Measurements from ENCODE around the gene BAD. TPM values are rescaled to one million over a fixed set of nuclear protein-coding genes. Genes with fewer than 3 reads are reported as not detected.

BAD gene
- total RNA-seq, 2 donors from 2014 or later = 86.0 to 89.6 TPM

DNA sequence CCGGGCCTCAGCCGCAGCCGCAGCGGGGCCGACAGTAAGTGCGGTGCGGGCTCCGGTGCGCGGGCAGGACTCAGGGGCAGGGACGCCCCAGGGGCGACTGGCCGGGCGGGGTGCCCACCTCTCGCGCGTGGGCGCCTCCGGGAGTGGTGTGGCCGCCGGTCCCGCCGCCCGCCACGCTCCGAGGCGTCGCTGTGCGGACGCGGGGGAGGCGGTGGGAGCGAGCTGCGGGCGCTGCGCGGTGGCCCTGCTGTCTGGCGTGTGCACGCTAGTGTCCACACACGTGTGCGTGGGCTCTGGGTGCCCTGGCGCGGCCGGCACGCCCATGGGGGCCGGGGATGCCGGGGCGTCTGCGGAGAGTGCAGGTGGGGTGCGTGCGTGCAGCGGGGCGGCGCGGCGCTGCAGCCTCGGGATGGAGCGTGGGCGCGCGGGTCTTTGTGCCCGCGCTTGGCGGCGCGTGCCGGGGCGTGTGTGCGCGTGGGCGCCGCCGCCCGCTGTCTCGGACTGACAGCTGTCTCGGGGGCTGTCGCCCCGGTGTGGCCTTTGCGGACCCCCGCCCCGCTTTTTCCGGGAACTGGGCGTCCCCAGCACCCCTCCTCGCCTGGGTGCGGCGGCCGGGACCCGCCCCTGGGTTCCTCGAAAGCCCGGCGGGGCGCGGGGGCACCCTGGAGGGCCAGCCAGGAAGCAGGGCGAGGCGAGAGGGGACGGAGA lies 7.4 kb upstream of the BAD start:
- peak overlapping the region in 1 of 2 donors; percentile 43 for H3K9ac ChIP-seq (ENCODE audit: low read depth in 2 of 2, low read length in 2 of 2)
- H3K27ac ChIP-seq = no peak overlapping the region
- no peak for DNase-seq
- H3K9me3 ChIP-seq = no peaks in the 10 kb centered on the region
- TF ChIP-seq, protein P1, sequence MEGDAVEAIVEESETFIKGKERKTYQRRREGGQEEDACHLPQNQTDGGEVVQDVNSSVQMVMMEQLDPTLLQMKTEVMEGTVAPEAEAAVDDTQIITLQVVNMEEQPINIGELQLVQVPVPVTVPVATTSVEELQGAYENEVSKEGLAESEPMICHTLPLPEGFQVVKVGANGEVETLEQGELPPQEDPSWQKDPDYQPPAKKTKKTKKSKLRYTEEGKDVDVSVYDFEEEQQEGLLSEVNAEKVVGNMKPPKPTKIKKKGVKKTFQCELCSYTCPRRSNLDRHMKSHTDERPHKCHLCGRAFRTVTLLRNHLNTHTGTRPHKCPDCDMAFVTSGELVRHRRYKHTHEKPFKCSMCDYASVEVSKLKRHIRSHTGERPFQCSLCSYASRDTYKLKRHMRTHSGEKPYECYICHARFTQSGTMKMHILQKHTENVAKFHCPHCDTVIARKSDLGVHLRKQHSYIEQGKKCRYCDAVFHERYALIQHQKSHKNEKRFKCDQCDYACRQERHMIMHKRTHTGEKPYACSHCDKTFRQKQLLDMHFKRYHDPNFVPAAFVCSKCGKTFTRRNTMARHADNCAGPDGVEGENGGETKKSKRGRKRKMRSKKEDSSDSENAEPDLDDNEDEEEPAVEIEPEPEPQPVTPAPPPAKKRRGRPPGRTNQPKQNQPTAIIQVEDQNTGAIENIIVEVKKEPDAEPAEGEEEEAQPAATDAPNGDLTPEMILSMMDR (IDR thresholded peaks at IDR 0.05) = no peak
- intact Hi-C loops (cut with DNase I) = no loop called here
- H3K4me3 ChIP-seq = peak overlapping the region; percentile 19
- peaks cover 57% of the 10 kb centered on the region for H3K27me3 ChIP-seq
- H3K4me1 ChIP-seq = peaks cover 3% of the 10 kb centered on the region
- H3K36me3 ChIP-seq = no peaks in the 10 kb centered on the region

DNA sequence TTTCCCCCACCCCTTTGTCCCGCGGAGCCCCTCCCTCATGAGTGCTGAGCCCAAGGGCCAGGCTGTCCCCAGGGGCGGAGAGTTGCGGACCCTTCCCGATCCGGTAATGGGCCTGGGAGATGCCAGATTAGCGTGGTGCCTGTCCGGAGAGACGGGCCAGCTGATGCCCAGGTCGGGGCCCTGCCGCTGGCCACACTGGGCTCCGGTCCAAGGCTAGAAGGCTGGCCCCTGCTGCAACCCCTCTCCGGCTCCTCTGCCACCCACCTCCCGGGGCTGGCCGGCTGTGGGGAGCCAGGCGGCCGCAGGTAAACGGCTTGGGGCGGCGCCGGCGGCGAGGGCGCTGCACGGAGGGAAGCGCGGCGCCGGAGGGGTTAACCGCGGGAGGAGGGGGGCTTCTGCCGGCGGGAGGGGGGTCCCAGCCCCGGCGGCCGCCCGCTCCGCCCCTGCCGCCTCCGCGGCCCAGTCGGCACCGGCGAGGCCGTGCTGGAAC lies 6.8 kb upstream of the BAD start, which contains the start of gene KCNK4:
KCNK4 (plus strand) TSS at position 41 of the 490 bp plus-strand sequence. CDS start 1,717 bp downstream, outside the sequence.
- Histone ChIP-seq H3K27ac (no peak within 1 kb of the TSS), H3K4me3 (peak within 1 kb of the TSS; percentile 19), H3K27me3 (peaks cover 51% of the 10 kb centered on the region), H3K9ac (ENCODE audit: low read depth in 2 of 2, low read length in 2 of 2) (peak within 1 kb of the TSS in 1 of 2 donors; percentile 43), H3K9me3 (no peaks in the 10 kb centered on the region), H3K36me3 (no peaks in the 10 kb centered on the region), H3K4me1 (peaks cover 3% of the 10 kb centered on the region)
- TF ChIP-seq, protein P1 (IDR thresholded peaks at IDR 0.05) = no peak
- DNase-seq = no peak
- intact Hi-C loops (cut with DNase I) = no loop called here

DNA sequence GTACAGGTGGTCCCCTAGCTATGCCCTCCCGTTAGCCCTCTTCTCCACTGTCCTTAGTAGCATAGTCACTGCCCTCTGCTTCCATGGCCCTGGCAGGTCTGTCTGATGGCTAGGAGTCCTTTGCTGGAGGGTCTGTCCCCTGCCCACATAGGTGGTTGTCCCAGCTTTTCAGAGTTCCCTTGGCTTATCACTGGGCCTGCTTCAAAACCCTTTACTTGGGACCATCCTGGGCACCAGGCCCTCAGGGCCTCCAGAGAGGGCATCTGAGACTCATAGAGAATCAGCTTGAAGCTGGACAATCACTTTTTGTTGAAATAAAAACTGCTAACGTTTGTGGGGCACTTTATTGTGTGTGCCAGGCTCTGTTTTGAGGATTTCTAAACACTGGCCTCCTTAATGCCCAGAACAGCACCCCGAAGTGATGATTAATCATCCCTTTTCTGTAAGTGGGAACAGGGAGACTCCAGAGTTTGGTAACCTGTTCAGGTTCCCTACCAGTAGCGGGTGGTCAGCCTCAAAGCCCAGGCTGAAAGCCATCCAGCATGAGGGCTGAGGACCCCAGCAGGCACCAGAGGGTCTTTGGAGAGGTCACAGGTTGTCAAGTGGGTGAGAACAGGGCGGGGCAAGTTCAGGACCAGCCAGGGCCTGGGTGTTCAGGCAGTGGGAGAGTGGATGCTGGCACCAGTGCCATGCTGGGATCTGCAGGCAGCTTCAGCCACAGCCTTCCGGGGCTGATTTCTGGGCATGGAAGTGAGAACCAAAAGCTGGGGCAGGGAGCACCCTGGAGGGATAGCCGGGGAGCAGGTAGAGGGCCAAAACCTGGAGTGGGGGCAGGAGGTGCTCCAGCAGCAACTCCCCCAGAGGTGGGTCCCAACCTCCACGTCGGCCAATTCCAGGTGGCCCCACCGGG lies 6.1 kb upstream of the BAD start:
- no peak for DNase-seq
- Histone ChIP-seq H3K27me3 (peaks cover 44% of the 10 kb centered on the region), H3K36me3 (no peaks in the 10 kb centered on the region), H3K9ac (ENCODE audit: low read depth in 2 of 2, low read length in 2 of 2) (no peak overlapping the region), H3K27ac (no peak overlapping the region), H3K4me3 (no peak overlapping the region), H3K4me1 (peaks cover 3% of the 10 kb centered on the region), H3K9me3 (no peaks in the 10 kb centered on the region)
- TF ChIP-seq, protein P1 (IDR thresholded peaks at IDR 0.05) = no peak
- intact Hi-C loops (cut with DNase I) = no loop called here

DNA sequence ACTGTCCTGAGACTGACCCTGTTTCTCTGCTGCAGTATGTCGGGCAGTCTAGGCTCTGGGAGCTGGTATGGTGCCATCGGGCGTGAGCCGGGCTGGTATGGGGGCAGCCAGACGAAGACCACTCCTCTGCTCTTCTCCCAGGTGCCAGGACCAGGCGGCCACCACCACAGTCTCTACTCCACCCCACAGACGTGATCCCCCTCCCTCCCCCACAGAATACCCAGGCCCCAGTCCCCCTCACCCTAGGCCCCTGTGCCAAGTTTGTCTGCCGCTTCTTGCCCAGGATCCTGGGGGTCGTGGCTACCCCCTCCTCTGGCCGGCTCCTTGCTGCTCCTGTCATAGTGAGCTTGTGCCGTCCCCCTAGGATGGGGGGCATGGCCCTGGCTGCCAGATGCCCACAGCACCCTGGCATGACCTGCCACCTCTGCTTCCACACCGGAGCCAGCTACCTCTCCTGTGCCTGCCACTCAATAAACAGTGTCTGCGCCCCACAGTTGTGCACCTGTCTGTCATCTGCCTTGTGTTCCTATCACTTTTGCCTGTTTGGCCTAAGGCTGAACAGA lies 4.6 kb upstream of the BAD start:
- no peak for DNase-seq
- peaks cover 3% of the 10 kb centered on the region for H3K4me1 ChIP-seq
- intact Hi-C loops (cut with DNase I) = no loop called here
- no peaks in the 10 kb centered on the region for H3K36me3 ChIP-seq
- no peak overlapping the region for H3K27ac ChIP-seq
- TF ChIP-seq, protein P1 (IDR thresholded peaks at IDR 0.05) = no peak
- H3K4me3 ChIP-seq = no peak overlapping the region
- no peak overlapping the region for H3K9ac ChIP-seq (ENCODE audit: low read depth in 2 of 2, low read length in 2 of 2)
- H3K9me3 ChIP-seq = no peaks in the 10 kb centered on the region
- H3K27me3 ChIP-seq = peaks cover 36% of the 10 kb centered on the region

DNA sequence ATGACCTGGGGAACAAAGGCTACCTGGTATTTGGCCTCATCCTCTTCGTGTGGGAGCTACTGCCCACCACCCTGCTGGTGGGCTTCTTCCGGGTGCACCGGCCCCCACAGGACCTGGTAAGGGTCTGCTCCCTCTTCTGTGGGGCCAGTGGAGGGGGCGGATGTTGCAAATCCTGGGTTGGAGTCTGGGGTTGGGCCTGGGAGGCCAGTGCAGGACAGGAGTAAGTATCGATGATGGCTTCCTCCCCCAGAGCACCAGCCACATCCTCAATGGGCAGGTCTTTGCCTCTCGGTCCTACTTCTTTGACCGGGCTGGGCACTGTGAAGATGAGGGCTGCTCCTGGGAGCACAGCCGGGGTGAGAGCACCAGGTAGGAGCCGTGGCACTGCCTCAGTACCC lies 3.9 kb upstream of the BAD start:
- H3K4me1 ChIP-seq = peaks cover 11% of the 10 kb centered on the region
- no peak overlapping the region for H3K9ac ChIP-seq (ENCODE audit: low read depth in 2 of 2, low read length in 2 of 2)

More for the DNA sequence above, 3.9 kb upstream of the BAD start:
- Histone ChIP-seq H3K4me3 (no peak overlapping the region), H3K36me3 (no peaks in the 10 kb centered on the region), H3K9me3 (no peaks in the 10 kb centered on the region), H3K27me3 (peaks cover 34% of the 10 kb centered on the region), H3K27ac (no peak overlapping the region)
- intact Hi-C loops (cut with DNase I) = no loop called here
- no peak for DNase-seq
- TF ChIP-seq, protein P1 (IDR thresholded peaks at IDR 0.05) = no peak

Measured in colonic mucosa (tissue), 4 donors.